Heart left ventricle (tissue), 13 donors: Measurements from ENCODE around the gene COX4I1.

ENCODE experiments used
- POLR2A ChIP-seq, 2 donors: fragments of 450-650 bp; IDR thresholded peaks; one replicate each; pipeline ENCODE4 v1.6.1; 2017; ENCODE audit warnings: antibody characterized with exemption in 2 of 2, mild to moderate bottlenecking in 2 of 2, moderate library complexity in 2 of 2
- TF ChIP-seq, protein P1 (sequence below), 12 donors: fragments of 200-600 bp; sonication (generic) in 4 of 12; IDR thresholded peaks; one replicate each; pipeline versions ENCODE4 v1.5.0 to v1.8.0; 2018 to 2022; ENCODE audit warnings: antibody characterized with exemption in 12 of 12, mild to moderate bottlenecking in 5 of 12
- donor health status: ischemic (EF 13 %, LVEDD 7.1; RV severe dilation, severe dysfunction).
- donor health status: DM: no; HTN: yes; CAD: no.
- donor health status: DM: no; HTN: no; CAD: no.
- donor health status: ischemic (EF 25% LVEDD 6.9; RV normal size, moderate dysfunction).
- donor health status: ischemic (EF 25% LVEDD 5.7; RV mildly dilated, moderate dysfunction).
- donor health status: ischemic (EF 35%, LVEDD 5.7; RV mildly dilated, moderate dysfunction).
- donor health status: nonischemic (EF 11% LVEDD 7.7; RV severe dilation, severe dysfunction).
- donor health status: DM: yes; HTN: yes; CAD: no.
- donor health status: PGD.
- donor health status: ischemic (EF 29% LVEDD 5.4; RV normal size, mild dysfunction).
- donor health status: nonischemic (EF 23%, LVEDD 6.1; RV moderate dilation, normal function).

GRCh38 chr16:85783441-85783840 is 16.1 kb upstream of the COX4I1 start:
- TF ChIP-seq, protein P1, sequence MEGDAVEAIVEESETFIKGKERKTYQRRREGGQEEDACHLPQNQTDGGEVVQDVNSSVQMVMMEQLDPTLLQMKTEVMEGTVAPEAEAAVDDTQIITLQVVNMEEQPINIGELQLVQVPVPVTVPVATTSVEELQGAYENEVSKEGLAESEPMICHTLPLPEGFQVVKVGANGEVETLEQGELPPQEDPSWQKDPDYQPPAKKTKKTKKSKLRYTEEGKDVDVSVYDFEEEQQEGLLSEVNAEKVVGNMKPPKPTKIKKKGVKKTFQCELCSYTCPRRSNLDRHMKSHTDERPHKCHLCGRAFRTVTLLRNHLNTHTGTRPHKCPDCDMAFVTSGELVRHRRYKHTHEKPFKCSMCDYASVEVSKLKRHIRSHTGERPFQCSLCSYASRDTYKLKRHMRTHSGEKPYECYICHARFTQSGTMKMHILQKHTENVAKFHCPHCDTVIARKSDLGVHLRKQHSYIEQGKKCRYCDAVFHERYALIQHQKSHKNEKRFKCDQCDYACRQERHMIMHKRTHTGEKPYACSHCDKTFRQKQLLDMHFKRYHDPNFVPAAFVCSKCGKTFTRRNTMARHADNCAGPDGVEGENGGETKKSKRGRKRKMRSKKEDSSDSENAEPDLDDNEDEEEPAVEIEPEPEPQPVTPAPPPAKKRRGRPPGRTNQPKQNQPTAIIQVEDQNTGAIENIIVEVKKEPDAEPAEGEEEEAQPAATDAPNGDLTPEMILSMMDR (IDR thresholded peaks at IDR 0.05), result no peak
- TF ChIP-seq POLR2A (IDR thresholded peaks at IDR 0.05), result no peak
